ENCODE results near the gene ELF5. TPM values are rescaled to one million over a fixed set of nuclear protein-coding genes. Genes with fewer than 3 reads are reported as not detected.

The ELF5 gene
- total and polyA plus RNA-seq, 2 donors (not counting 1 experiment from before 2014, with no cell fraction given): not detected

- TF ChIP-seq, protein P1, sequence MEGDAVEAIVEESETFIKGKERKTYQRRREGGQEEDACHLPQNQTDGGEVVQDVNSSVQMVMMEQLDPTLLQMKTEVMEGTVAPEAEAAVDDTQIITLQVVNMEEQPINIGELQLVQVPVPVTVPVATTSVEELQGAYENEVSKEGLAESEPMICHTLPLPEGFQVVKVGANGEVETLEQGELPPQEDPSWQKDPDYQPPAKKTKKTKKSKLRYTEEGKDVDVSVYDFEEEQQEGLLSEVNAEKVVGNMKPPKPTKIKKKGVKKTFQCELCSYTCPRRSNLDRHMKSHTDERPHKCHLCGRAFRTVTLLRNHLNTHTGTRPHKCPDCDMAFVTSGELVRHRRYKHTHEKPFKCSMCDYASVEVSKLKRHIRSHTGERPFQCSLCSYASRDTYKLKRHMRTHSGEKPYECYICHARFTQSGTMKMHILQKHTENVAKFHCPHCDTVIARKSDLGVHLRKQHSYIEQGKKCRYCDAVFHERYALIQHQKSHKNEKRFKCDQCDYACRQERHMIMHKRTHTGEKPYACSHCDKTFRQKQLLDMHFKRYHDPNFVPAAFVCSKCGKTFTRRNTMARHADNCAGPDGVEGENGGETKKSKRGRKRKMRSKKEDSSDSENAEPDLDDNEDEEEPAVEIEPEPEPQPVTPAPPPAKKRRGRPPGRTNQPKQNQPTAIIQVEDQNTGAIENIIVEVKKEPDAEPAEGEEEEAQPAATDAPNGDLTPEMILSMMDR (conservative IDR thresholded peaks at IDR 0.05 in 1 of 2, IDR thresholded peaks at IDR 0.05 in 1 of 2; ENCODE audit: low read depth in 1 of 2, low read length in 2 of 2): no peak
- TF ChIP-seq EZH2 (IDR thresholded peaks at IDR 0.05; ENCODE audit: low read length, missing control alignments): no peak
- Histone ChIP-seq H3K27me3 (ENCODE audit: control insufficient read depth, insufficient read depth, low read length) (peaks cover 25% of the 10 kb centered on the region), H3K9ac (ENCODE audit: insufficient read depth, low read length) (no peak overlapping the region), H3K4me3 (replicated peaks in 1 of 4; ENCODE audit: control extremely low read depth in 1 of 4, insufficient read depth in 1 of 4, low read depth in 3 of 4, low read length in 4 of 4) (no peak overlapping the region), H4K20me1 (ENCODE audit: control insufficient read depth, extremely low read depth, insufficient read depth, low read length) (no peaks in the 10 kb centered on the region), H2AFZ (ENCODE audit: low read length) (no peak overlapping the region), H3K79me2 (ENCODE audit: control insufficient read depth, insufficient read depth, low read length) (no peaks in the 10 kb centered on the region), H3K36me3 (ENCODE audit: control insufficient read depth, insufficient read depth, low read length) (no peaks in the 10 kb centered on the region), H3K4me1 (ENCODE audit: control insufficient read depth, extremely low read depth, insufficient read depth, low read length) (no peaks in the 10 kb centered on the region), H3K27ac (ENCODE audit: insufficient read depth, low read length) (no peak overlapping the region), H3K4me2 (ENCODE audit: extremely low read depth, insufficient read depth, low read length) (no peak overlapping the region), H3K9me3 (ENCODE audit: control insufficient read depth, insufficient read depth, low read depth, low read length) (no peaks in the 10 kb centered on the region)
- DNase-seq (ENCODE audit: low read depth in 2 of 2): no peak
These were observed 35.7 kb upstream of the ELF5 start for GRCh38 chr11:34549271-34549670.

- H3K27me3 ChIP-seq (ENCODE audit: control insufficient read depth, insufficient read depth, low read length): peaks cover 24% of the 10 kb centered on the region
- DNase-seq (ENCODE audit: low read depth in 2 of 2): no peak
- H4K20me1 ChIP-seq (ENCODE audit: control insufficient read depth, extremely low read depth, insufficient read depth, low read length): no peaks in the 10 kb centered on the region
- no peaks in the 10 kb centered on the region for H3K79me2 ChIP-seq (ENCODE audit: control insufficient read depth, insufficient read depth, low read length)
- no peaks in the 10 kb centered on the region for H3K9me3 ChIP-seq (ENCODE audit: control insufficient read depth, insufficient read depth, low read depth, low read length)
- H3K4me2 ChIP-seq (ENCODE audit: extremely low read depth, insufficient read depth, low read length): no peak overlapping the region
- no peak overlapping the region for H3K9ac ChIP-seq (ENCODE audit: insufficient read depth, low read length)
- no peak for TF ChIP-seq EZH2 (IDR thresholded peaks at IDR 0.05; ENCODE audit: low read length, missing control alignments)
- TF ChIP-seq, protein P1 (conservative IDR thresholded peaks at IDR 0.05 in 1 of 2, IDR thresholded peaks at IDR 0.05 in 1 of 2; ENCODE audit: low read depth in 1 of 2, low read length in 2 of 2): no peak
- H3K36me3 ChIP-seq (ENCODE audit: control insufficient read depth, insufficient read depth, low read length): no peaks in the 10 kb centered on the region
- no peak overlapping the region for H2AFZ ChIP-seq (ENCODE audit: low read length)
- H3K4me1 ChIP-seq (ENCODE audit: control insufficient read depth, extremely low read depth, insufficient read depth, low read length): no peaks in the 10 kb centered on the region
- H3K4me3 ChIP-seq (replicated peaks in 1 of 4; ENCODE audit: control extremely low read depth in 1 of 4, insufficient read depth in 1 of 4, low read depth in 3 of 4, low read length in 4 of 4): no peak overlapping the region
- no peak overlapping the region for H3K27ac ChIP-seq (ENCODE audit: insufficient read depth, low read length)
These were observed 34.7 kb upstream of the ELF5 start for GRCh38 chr11:34548278-34548677.

- H4K20me1 ChIP-seq (ENCODE audit: control insufficient read depth, extremely low read depth, insufficient read depth, low read length): no peaks in the 10 kb centered on the region
- no peak overlapping the region for H3K4me2 ChIP-seq (ENCODE audit: extremely low read depth, insufficient read depth, low read length)
- no peaks in the 10 kb centered on the region for H3K9me3 ChIP-seq (ENCODE audit: control insufficient read depth, insufficient read depth, low read depth, low read length)
- H3K36me3 ChIP-seq (ENCODE audit: control insufficient read depth, insufficient read depth, low read length): no peaks in the 10 kb centered on the region
- H2AFZ ChIP-seq (ENCODE audit: low read length): no peak overlapping the region
- no peaks in the 10 kb centered on the region for H3K4me1 ChIP-seq (ENCODE audit: control insufficient read depth, extremely low read depth, insufficient read depth, low read length)
- TF ChIP-seq EZH2 (IDR thresholded peaks at IDR 0.05; ENCODE audit: low read length, missing control alignments): no peak
- TF ChIP-seq, protein P1 (conservative IDR thresholded peaks at IDR 0.05 in 1 of 2, IDR thresholded peaks at IDR 0.05 in 1 of 2; ENCODE audit: low read depth in 1 of 2, low read length in 2 of 2): no peak
- H3K9ac ChIP-seq (ENCODE audit: insufficient read depth, low read length): no peak overlapping the region
- no peak overlapping the region for H3K27ac ChIP-seq (ENCODE audit: insufficient read depth, low read length)
- DNase-seq (ENCODE audit: low read depth in 2 of 2): no peak
- no peak overlapping the region for H3K4me3 ChIP-seq (replicated peaks in 1 of 4; ENCODE audit: control extremely low read depth in 1 of 4, insufficient read depth in 1 of 4, low read depth in 3 of 4, low read length in 4 of 4)
- H3K79me2 ChIP-seq (ENCODE audit: control insufficient read depth, insufficient read depth, low read length): no peaks in the 10 kb centered on the region
- peaks cover 28% of the 10 kb centered on the region for H3K27me3 ChIP-seq (ENCODE audit: control insufficient read depth, insufficient read depth, low read length)
These were observed 33.1 kb upstream of the ELF5 start for GRCh38 chr11:34546511-34547209.
